NOMO-1 (cell line): ENCODE results near the gene PIK3CA.

Source experiments
- DNase-seq, 2 experiments: peaks; one replicate each; lab custom pipeline; 2025; ENCODE audit not compliant: unreplicated experiment in 2 of 2; lab: John Stamatoyannopoulos, UW

The PIK3CA gene

GRCh38 chr3:179156170-179156569, 8.0 kb downstream of the PIK3CA start:
- DNase-seq = no peak

- no peak for DNase-seq
Observed at GRCh38 chr3:179156775-179157174, 8.6 kb downstream of the PIK3CA start.

GRCh38 chr3:179158336-179159039, 10.3 kb downstream of the PIK3CA start:
- DNase-seq = no peak

GRCh38 chr3:179163503-179163902, 15.3 kb downstream of the PIK3CA start:
- DNase-seq = no peak

- DNase-seq = no peak
Observed at GRCh38 chr3:179164857-179165256, 16.7 kb downstream of the PIK3CA start.

- DNase-seq = peak in 1 of 2 experiments; percentile 15
Observed at GRCh38 chr3:179166561-179167201, 18.5 kb downstream of the PIK3CA start.

GRCh38 chr3:179168918-179169317, 20.8 kb downstream of the PIK3CA start:
- DNase-seq = no peak

GRCh38 chr3:179172546-179172945, 24.4 kb downstream of the PIK3CA start:
- DNase-seq = no peak

- no peak for DNase-seq
Observed at GRCh38 chr3:179174316-179174715, 26.2 kb downstream of the PIK3CA start.

GRCh38 chr3:179174898-179175297, 26.7 kb downstream of the PIK3CA start:
- DNase-seq = no peak

- DNase-seq = no peak
Observed at GRCh38 chr3:179175358-179175757, 27.2 kb downstream of the PIK3CA start.

GRCh38 chr3:179177611-179178010, 29.5 kb downstream of the PIK3CA start:
- DNase-seq = no peak

- no peak for DNase-seq
Observed at GRCh38 chr3:179179256-179179655, 31.1 kb downstream of the PIK3CA start.

GRCh38 chr3:179179979-179180759, 32.0 kb downstream of the PIK3CA start:
- DNase-seq = no peak

- DNase-seq = no peak
Observed at GRCh38 chr3:179181021-179181472, 32.9 kb downstream of the PIK3CA start.

- DNase-seq = peak in 1 of 2 experiments; percentile 76
Observed at GRCh38 chr3:179181993-179182551, 33.9 kb downstream of the PIK3CA start.

GRCh38 chr3:179182902-179183301, 34.7 kb downstream of the PIK3CA start:
- peak in 1 of 2 experiments; percentile 4 for DNase-seq

- no peak for DNase-seq
Observed at GRCh38 chr3:179184826-179185225, 36.7 kb downstream of the PIK3CA start.

- DNase-seq = no peak
Observed at GRCh38 chr3:179186426-179186825, 38.3 kb downstream of the PIK3CA start.

GRCh38 chr3:179189759-179190158, 41.6 kb downstream of the PIK3CA start:
- DNase-seq = no peak

- no peak for DNase-seq
Observed at GRCh38 chr3:179190581-179190980, 42.4 kb downstream of the PIK3CA start.
